GM19099 (cell line): ENCODE data around the gene SNW1.

Source experiments
- POLR2A ChIP-seq: IDR thresholded peaks from 3 replicates; pipeline ENCODE4 v1.6.1; 2011; ENCODE audit warnings: low read depth; ENCODE audit not compliant: insufficient read length; ENCODE audit errors: extremely low read depth

Gene SNW1

DNA sequence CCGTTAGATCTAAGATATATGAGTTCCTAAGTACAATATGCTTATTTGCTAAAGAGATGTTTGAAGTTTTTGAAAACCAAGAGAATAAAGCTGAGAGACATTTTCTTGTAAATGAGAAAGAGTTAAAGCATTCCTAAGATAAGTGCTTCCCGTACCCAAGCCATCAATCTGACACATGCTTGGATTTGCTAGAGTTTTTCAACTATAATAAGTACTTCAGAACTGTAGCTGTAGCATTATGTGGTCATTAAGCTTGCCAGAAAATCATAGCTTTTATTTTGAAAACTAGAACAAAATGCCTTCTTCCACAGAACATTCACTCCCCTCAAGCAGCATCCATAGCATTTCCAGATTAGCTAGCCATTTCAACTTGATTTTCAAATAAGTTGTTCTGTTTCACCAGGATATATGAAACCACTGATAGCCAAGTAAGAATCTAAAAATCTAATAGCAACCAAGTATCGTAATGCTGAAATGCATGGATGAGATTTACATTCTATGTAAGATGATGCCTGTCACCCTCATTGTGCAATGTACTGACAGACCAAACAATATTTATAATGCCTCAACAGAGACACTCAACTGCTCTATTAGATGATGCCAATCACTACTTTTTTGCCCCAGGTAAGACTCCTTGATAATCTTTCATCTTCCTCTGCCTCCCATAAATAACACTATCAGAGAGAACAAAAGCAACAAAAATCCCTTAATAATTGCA, 8.0 kb downstream of the SNW1 start:
- no peak for TF ChIP-seq POLR2A

DNA sequence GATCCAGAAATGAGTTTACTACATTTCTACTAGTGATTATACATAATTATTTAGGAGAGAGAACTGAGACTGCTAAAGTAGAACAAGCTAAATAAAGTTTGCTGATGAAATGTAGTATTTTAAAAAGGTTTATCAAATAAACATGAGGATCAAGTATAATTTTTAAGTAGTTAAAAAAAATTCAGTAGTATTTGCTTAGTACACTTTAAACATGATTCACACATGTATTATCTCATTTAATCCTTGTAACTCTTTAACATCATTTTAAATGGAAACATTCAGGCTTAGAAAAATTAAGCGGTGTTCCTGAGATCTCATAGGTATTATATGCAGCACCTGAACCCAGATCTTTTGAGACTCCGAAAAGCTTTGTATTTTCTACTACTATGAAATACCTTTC, 8.7 kb downstream of the SNW1 start:
- TF ChIP-seq POLR2A, result no peak

DNA sequence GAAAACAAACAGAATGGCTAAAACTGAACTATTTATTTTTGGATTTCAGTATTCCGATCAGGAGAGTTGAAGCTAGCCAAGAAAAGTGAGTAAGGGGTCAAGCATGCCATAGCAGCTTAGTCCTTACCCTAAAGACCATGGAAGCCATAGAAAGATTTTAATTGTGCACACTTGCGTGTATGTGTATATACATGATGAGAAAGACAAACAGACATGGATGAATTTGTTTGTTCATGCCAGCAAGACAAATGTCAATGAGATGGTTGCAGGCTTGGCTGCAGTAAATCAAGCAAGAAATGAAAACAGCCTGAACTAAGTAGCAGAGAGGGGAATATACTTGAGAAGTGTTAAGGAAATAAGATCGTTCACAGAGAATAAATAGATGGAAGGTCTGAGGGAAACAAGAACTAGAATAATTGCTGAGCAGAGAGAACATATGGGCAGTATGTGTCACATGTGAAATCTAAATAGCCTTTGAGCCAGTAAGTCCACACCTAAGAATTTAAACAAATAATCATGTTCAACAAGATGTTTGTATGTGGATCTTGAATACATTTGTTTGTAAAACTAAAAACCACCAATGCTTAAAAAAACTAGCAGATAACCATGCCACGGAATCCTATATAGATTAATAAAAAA, 14.8 kb downstream of the SNW1 start:
- no peak for TF ChIP-seq POLR2A

DNA sequence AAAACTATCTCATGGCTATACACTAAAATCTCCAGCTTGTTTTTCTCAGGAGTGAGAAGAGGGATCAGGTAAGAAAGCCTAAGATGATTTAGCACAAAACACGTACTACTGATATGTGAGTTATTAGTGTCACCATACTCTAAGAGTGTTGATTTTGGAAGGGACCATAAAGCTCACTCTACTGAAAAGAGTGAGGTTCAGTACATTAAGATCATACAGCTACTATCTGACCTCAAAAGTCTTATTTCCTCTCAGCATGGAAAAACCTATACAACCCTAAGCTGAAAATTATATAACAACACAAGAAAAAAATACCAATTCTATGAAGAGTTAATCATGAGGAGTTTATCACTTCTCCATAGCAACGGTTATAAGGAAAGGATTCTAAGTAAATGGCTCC, 19.5 kb downstream of the SNW1 start:
- no peak for TF ChIP-seq POLR2A

GRCh38 chr14:77738559-77739250, 22.3 kb downstream of the SNW1 start:
- no peak for TF ChIP-seq POLR2A

- TF ChIP-seq POLR2A, result no peak
These were observed 29.9 kb downstream of the SNW1 start for GRCh38 chr14:77730976-77731497.

- no peak for TF ChIP-seq POLR2A
These were observed 38.7 kb downstream of the SNW1 start for GRCh38 chr14:77722301-77722700.

DNA sequence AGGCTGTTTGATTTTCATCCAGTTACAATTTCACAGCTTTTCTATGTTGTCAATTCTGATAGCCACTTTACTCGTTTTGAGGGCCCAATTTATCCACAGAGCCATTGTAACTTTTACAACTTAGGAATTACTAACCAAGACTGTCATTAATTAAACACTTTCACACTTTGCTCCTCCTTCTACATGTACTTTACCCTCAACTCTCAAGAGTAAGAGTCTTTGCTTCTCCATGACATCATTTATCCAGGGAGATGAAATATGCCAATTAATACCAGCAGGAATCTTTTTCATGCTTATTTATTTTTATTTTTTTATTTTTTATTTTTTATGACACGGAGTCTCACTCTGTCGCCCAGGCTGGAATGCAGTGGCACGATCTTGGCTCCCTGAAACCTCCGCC, 39.5 kb downstream of the SNW1 start:
- no peak for TF ChIP-seq POLR2A

DNA sequence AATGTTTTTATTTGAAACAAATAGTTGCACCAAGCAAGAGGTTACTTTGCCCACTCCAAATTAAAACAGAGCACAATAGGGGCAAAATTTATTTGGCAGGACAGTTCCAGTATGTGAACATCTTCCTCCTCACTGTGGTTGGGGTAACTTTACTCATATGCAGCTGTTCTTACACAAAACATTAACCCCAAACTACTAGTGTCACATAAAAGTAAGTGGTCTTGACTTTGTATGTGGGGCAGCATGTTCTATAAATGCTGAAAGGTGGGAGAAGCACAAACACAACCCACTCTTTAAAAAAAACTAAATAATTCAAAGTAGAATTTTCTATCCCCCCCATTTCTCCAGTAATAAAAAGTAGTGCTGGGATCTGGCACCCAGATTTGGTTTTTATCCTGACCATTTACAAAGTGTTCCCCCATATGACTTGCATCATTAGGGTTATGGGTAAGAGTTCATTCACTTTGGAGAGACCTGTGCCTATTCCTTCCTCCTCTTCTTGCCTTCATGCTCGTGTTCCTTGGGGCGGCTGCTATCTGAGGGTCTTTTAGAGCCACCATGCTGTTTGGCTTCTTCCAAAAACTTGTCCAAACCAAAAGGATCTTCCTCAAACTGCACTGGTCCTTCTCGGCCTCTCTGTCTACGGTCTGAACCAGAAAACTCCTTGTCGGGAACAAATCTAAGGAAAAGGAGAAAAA, 43.2 kb downstream of the SNW1 start:
- TF ChIP-seq POLR2A, result no peak

DNA sequence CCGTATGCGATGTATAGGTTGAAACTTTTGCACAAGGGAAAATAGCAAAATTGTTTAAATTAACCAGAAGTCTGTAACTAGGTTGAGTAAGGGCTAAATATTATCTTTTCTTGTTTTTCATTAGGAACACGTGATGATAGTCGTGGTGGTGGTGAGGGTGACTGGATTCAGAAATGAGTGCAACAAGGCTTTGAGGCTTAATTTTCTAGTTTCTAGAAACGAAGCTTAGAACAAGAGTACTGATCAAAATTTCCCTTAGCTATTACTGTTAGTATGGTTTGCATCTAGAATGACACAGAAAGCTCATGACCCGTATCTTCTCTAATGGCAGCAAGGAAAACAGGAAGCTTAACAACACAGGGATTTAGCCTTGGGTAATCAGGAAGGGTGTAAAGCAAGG, 46.0 kb downstream of the SNW1 start:
- no peak for TF ChIP-seq POLR2A

DNA sequence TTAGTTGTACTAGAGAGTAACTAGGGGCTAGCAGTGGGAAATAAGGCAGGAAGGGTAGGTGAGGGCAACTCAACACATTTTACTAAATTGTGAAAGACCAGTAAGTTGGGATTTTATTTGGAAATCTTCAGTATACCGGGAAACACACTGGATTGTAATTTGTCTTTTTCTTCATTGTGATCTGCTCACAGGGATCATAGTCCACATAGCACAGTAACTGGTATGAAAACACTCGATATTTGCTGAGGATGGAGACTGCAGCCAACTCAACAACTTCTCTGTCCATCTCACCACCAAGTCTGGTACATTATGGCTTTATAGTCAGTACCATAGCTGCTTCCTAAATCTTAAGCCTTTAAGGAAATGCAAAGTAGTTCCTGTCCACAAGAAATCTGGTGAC, 50.6 kb downstream of the SNW1 start:
- TF ChIP-seq POLR2A, result no peak

DNA sequence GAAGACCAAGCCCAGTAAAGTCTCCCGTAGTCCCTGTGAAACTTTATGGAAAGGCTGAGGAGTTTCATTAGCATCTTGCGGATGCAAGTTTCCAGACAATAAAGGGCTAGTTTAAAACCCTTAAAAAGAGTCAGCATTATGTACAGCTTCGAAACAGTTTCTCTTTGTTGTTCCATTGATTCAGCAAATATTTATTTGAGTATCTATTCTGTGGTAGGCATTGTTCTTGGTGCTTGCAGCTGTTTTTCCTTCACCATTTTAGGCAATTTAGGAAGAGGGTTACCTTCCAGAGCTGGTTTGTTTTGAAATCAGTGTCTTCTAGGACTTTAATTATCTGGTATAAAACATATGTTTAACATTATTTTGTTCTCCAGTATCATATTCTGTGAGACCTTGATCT, 51.5 kb downstream of the SNW1 start:
- no peak for TF ChIP-seq POLR2A

- TF ChIP-seq POLR2A, result no peak
These were observed 52.2 kb downstream of the SNW1 start for GRCh38 chr14:77708749-77709148.

DNA sequence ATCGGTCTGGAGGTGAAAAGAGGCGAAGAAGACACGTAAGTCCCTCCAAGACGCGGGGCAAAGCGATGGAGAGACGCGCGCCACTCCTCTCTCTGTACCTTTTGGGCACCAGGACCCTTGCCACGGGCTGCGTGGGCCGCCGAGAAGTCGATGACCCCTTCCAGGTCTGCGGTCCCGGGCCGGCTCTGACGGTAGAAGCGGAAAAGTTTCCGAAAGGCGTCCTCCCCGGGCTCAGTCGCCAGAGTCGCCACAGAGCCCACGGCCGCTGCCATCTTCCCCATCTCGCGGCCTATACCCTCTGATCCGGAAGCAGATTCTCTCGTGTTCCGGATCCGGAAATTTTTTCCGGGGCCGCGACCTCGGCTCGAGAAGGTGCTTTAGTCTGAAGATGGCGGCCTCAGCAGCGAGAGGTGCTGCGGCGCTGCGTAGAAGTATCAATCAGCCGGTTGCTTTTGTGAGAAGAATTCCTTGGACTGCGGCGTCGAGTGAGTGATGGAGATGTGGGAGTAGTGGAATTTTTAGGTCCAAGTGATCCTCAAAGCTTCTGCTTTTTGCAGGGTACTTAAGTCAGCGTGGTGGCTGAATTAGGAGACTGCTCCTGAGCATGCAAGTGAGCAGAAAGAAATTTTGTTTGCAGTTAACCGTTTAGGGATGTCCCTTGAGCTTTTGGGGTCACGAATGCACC, 53.1 kb downstream of the SNW1 start, which contains the start of the genes ALKBH1 and SLIRP:
Gene ALKBH1, minus strand, starts transcription at position 300 of the 685 bp plus-strand sequence. Its CDS starts 19 bp downstream, at position 281.
Gene SLIRP, plus strand, starts transcription at position 380 of the 685 bp plus-strand sequence. Its CDS starts 9 bp downstream, at position 389.
- TF ChIP-seq POLR2A, result peak; percentile 95

DNA sequence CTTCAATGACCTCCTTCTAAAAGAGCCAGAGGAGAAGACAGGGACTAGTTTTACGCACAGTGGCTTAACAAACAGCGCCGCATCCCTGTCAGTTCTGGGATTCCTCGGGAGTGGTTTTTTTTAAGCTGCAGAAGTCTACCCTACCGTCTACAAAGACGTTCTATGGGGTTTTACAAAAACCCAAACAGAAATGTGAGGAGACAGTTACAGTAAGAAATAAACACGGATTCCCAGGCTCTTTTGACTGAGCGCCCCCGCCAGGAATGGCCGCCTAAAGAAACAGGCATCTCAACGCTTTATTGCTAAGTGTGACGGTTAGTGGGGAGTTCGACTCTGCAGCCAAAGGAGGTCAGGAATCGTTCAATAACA, 53.6 kb downstream of the SNW1 start:
- TF ChIP-seq POLR2A, result no peak

- TF ChIP-seq POLR2A, result no peak
These were observed 69.7 kb downstream of the SNW1 start for GRCh38 chr14:77691259-77691658.
